GM12891 (cell line): ENCODE data around the gene CAPZA3.

ENCODE experiments used
- POLR2A ChIP-seq: IDR thresholded peaks from 2 replicates; pipeline ENCODE4 v1.6.1; 2011; ENCODE audit warnings: low read depth, low read length, control low read depth
- POLR2AphosphoS5 ChIP-seq: IDR thresholded peaks from 2 replicates; pipeline ENCODE4 v1.6.1; 2011; ENCODE audit warnings: low read depth, low read length, control low read depth
- POU2F2 ChIP-seq: IDR thresholded peaks from 2 replicates; pipeline ENCODE4 v1.6.1; 2011; ENCODE audit warnings: low read depth, mild to moderate bottlenecking, control low read depth, low read length, moderate library complexity
- SPI1 ChIP-seq: IDR thresholded peaks from 2 replicates; pipeline ENCODE4 v1.6.1; 2011; ENCODE audit warnings: low read depth, low read length, control low read depth
- TAF1 ChIP-seq: IDR thresholded peaks from 2 replicates; pipeline ENCODE4 v1.6.1; 2011; ENCODE audit warnings: low read depth, low read length, control low read depth

DNA sequence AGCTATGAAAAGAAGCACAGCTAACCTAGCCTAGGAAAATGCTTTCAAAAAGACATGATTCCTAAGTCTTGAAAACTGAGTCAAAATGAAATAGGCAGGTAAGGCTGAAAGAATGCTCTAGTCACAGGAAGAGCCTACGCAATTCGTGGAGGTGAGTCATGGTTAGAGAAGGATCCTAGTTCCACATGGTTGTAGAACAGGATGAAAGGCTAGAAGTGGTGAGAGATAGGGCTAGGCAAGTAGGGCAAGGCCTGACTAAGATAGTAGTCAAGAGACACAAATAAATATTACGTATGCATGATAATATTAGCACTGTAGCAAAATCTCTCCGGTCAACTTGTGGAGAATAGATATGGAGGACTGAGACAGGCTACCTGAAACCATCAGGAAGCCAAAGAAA, 47.3 kb upstream of the CAPZA3 start:
- TF ChIP-seq POLR2A (no peak), TAF1 (no peak), POLR2AphosphoS5 (no peak), SPI1 (no peak), POU2F2 (no peak)
